GM18858 (cell line): Measurements from ENCODE around the gene ADAMTS14.

ENCODE experiments used
- ATAC-seq: cut with Tn5 transposase; IDR thresholded peaks from one replicate; pipeline ENCODE4 v1.9.1; 2021; ENCODE audit not compliant: unreplicated experiment

ADAMTS14 gene

DNA sequence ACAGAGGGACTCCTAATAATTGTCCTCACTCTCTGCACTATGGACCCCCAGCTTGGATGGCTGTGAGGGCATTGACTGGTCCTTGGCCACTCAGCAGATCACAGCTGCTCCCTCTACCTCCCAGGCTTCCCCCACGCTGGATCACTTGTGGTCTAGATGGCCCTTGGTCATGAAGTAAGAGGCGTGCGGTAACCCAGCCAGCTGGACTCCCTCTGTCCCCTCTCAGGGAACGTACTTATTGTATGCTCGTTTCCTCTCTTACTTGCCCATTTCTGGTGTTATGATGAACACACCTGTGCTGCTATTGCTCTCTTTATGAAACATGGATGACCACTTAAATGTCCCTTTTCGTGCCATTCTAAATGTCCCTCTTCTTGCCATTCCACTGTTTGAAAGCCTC lies 19.3 kb downstream of the ADAMTS14 start:
- no peak for ATAC-seq

DNA sequence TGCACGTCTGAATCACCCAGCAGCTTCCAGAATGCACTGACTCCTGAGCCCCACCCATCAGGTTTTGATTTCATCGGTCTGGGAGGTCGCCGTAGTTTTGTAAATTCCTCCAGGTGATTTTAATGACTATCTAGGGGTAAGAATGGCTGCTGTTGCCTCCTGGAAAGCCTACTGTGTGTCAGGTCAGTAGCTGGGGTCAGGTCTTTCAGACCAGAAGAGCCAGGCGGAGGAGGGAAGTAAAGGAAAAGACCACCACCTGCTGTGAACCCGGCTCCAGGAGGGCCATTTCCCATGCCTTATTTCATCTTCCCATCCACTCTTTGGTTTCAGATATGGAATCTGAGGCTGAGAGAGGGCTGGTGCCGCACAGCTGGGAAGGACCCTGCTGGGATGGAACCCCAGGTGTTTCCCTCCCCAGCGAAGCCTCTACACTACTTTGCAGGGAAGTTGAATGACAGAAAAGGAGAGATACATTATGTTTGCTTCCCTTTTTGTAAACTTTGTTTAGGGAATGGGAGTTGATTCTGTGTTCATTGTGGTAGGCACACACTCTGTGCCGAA lies 19.8 kb downstream of the ADAMTS14 start:
- ATAC-seq: no peak

DNA sequence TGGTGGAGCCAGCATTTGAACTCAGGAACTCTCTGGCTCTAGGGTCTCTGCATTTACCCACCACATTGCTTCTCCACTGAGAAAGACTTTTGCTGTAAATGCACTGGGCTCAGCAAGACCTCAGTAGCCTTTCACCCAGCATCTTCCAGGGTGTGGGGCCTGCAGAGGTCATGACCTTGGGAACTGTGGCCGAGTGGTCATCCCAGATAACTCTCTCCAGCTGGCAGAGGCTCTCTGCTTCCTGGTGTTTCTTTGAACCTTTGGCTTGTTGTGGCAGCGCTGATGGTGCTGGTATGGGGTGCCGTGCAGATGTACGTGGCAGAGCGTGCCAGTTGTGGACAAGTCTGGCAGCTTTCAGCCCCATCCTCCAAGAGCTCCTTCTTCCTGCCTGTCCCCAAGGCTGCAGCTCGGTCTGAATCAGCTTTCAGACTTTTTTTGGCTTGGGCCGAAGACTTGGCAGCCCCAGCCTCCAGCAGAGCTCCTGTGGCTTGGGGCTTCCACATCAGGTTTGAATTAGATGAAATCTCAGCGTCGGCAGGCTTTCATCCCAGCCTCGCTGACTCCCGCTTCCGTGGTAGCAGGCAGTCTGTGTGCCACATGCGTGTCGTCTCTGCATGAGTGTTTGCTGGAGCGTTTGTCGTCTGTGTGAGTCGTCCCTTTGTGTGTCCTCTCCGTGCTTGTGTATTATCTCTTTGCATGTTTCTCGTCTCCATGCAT lies 21.5 kb downstream of the ADAMTS14 start:
- ATAC-seq: no peak

DNA sequence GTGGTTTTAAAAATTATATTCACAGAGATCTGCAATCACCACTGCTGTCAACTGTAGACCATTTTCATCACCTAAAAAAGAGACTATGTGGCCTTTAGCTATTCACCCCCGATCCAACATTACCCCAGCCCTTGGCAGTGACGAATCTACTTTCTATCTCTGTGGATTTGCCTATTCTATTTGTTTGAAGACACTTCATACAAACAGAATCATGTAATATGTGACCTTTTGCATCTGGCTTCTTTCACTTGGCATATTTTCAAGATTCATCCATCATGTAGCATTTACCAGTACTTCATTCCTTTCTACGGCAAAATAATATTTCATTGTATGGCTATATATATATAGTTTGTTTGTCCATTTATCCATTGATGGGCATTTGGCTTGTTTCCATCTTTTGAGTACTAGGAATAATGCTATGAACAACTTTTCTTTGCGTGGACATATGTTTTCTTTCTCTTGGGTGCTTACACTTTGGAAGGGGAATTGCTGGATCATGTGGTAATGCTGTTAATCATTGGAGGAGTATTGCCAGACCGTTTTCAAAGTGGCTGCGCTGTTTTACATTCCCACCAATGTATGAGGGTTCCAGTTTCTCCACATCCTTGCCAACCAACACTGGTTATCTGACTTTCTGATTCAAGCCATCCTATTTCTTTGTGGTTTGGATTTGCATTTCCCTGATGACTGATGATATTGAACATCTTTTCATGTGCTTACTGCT lies 22.3 kb downstream of the ADAMTS14 start:
- no peak for ATAC-seq

DNA sequence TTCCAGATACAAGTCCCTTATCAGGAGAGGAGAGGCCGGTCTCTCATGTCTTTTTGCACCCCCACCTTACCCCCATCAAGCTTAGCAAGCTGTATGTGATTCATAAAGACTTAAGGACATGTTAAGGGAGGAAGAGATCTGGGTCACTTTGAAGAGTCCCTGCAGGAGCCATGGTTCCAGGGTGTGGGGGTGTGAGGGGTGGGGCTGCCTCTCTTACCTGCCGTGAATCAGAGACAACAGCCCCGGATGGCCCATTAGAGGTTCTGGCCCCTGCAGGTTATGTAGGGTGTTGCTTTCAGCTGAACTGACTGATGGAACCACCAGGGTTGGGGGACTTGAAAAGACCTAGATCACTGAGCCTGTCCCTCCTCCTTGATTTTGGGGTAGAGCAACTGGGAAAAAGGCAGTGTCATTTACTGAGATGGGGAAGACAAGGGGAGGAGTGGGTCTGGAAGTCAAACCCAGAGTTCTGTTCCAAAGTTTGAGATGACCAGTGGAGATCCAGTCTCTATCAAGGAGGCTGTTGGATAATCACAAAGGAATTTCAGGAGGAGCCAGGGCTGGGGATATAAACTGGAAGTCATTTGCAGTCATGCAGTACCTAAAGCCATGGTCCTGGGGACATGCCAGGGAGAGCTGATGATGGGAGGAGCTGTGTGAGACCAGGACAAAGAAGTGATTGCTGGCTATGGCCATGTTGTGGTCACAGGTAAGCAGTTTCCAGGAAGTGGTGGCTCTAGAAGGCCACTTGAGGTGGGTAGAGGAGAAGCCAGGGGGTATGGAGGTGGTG lies 23.1 kb downstream of the ADAMTS14 start:
- no peak for ATAC-seq

DNA sequence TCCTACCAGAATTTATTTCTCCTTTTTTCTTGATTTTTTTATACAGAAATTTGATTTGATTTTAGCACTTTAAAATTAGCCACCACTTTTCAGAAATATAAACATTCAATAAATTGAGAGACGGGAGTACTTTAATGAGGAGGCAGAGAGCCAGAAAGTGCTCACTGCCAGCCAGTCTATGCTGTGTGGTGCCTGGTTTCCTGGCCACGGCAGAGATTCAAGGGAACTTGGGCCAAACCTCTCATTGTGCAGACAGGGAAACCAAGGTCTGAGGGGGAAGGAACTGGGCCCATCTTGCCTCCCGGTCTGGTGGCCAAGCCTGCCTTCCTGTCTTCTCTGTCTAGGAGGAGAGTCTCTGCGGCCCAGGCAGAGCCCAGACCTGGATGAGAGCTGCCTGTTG lies 25.9 kb downstream of the ADAMTS14 start:
- no peak for ATAC-seq

GRCh38 chr10:70699063-70699658 lies 26.9 kb downstream of the ADAMTS14 start:
- no peak for ATAC-seq

GRCh38 chr10:70699659-70700174 lies 27.4 kb downstream of the ADAMTS14 start:
- no peak for ATAC-seq

GRCh38 chr10:70702190-70702763 lies 30.0 kb downstream of the ADAMTS14 start:
- ATAC-seq: no peak

- ATAC-seq: no peak
These were observed 31.9 kb downstream of the ADAMTS14 start for GRCh38 chr10:70704211-70704610.

- no peak for ATAC-seq
These were observed 33.0 kb downstream of the ADAMTS14 start for GRCh38 chr10:70705121-70705861.

DNA sequence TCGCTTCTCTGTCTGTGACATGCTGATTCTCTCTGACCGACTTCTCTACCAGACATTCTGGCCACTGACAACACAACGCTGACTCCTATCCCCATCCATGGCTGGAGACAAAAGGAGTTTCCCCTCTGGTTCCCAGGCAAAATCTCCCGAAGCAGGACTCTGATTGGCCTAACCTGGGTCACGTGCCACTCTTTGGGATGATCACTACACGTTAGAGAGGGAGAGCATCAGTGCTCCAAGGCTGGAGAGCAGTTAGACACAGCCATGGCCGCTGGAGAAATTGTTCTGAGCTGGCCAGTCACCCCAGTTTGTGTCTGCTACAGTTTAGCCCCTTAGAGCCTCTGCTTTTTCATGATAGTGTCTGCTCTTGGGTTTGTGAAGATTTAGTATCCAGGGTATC lies 38.9 kb downstream of the ADAMTS14 start:
- no peak for ATAC-seq

- ATAC-seq: no peak
These were observed 39.6 kb downstream of the ADAMTS14 start for GRCh38 chr10:70711911-70712310.

- no peak for ATAC-seq
These were observed 41.9 kb downstream of the ADAMTS14 start for GRCh38 chr10:70714245-70714644.

- ATAC-seq: no peak
These were observed 42.6 kb downstream of the ADAMTS14 start for GRCh38 chr10:70714951-70715350.

- no peak for ATAC-seq
These were observed 43.8 kb downstream of the ADAMTS14 start for GRCh38 chr10:70715853-70716795.

DNA sequence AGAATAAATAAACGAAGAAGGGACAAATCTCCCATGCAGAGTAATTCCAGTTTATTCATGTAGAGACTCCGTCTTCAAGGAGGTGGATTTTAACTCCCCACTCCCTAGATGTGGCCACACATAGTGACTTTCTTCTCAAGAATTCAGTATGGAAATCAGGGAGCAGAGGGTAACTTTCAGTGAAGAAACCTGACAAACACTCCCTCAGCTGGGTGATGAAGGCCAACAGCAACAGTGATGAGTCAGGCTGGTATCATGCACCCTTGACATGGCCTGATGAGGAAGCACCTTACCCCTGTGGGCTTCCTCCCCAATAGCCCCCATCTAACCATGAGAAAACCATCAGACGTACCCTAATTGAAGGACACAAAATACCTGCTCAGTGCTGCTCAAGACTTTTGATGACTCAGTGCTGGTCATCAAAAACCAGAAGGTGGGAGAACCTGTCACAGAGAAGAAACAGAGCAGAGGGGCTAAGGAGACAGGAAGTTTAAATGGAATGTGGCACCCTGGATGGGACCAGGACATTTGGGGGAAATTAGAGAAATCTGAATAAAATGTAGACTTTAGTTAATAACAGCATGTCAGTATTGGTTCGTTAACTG lies 50.6 kb downstream of the ADAMTS14 start:
- ATAC-seq: no peak

DNA sequence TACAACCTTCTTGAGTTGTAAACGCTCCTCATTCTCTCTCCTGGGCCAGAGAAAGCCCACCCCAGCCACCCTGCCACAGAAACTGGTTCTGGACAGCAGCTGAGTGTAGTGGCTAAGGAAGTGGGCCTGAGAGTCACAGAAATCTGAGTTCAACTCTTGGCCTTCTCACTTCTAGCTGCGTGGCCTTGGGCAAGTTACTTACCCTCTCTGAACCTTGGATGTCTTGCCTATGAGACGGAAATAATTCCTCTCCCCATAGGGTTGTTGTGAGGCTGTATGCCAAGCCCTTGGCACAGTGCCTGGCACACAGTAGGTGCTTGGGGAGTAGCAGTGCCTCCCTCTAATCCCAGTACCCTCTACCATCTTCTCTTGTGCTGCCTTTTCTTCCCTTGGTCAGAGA lies 51.5 kb downstream of the ADAMTS14 start:
- ATAC-seq: no peak
